Measurements from ENCODE around the gene MPRIP. TPM values are rescaled to one million over a fixed set of nuclear protein-coding genes. Genes with fewer than 3 reads are reported as not detected.
A peak's percentile ranks its signal among the peaks of the same experiment; 100 is the strongest.

MPRIP gene
- total and polyA plus RNA-seq, 10 donors, result 52.3 to 309 (median 131) TPM

DNA sequence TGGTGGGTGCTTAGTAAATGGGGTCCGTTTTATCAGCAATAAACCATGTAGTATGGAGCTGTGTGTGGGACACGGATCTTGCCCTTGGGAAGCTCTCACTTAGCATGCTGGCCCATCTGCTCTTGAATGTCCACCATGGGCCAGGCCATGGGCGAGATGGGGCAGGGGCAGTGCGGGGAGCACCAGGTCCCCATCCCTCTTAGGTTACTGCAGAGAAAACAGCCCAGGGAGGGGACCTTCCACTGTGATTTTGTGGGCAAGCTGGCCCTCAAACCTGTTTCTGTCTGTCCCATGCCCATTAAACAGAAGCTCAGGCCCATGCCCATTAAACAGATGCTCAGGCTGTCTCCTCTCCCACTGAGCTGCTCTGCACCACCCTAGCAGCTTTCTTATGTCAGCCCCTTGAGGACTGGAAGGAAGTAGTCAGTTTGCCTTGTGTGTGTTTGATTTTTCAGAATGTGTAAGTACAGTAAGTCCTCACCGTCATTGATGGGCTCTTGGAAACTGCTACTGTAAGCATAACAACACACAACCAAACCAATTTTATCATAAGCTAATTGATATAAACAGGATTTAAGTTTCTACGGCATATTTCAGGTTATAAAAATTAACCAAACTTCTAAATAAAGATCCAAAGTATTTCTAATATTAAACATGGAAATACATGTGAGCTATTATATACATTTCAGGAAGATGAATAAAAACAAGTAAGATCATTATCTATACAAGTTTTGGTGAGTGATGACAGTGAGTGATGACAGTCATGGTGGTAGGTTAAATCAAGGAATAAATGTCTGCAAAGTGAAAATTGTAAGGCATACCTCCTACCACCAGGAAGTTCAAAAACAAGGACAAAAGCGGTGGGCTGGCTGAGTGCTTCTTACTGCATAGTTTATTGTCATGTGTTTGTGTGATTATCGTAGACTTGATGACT lies 11.5 kb downstream of the MPRIP start:
- TF ChIP-seq, protein P1, sequence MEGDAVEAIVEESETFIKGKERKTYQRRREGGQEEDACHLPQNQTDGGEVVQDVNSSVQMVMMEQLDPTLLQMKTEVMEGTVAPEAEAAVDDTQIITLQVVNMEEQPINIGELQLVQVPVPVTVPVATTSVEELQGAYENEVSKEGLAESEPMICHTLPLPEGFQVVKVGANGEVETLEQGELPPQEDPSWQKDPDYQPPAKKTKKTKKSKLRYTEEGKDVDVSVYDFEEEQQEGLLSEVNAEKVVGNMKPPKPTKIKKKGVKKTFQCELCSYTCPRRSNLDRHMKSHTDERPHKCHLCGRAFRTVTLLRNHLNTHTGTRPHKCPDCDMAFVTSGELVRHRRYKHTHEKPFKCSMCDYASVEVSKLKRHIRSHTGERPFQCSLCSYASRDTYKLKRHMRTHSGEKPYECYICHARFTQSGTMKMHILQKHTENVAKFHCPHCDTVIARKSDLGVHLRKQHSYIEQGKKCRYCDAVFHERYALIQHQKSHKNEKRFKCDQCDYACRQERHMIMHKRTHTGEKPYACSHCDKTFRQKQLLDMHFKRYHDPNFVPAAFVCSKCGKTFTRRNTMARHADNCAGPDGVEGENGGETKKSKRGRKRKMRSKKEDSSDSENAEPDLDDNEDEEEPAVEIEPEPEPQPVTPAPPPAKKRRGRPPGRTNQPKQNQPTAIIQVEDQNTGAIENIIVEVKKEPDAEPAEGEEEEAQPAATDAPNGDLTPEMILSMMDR (IDR thresholded peaks at IDR 0.05 in 8 of 11, conservative IDR thresholded peaks at IDR 0.05 in 3 of 11), result no peak
- TF ChIP-seq POLR2A (IDR thresholded peaks at IDR 0.05) (no peak), POLR2AphosphoS5 (IDR thresholded peaks at IDR 0.05) (no peak)
- WGBS, 5 donors, result 76 to 87% (median 81%) methylated on average over 6 to 8 of the region's 8 CpGs
- intact Hi-C loops (cut with DNase I; ENCODE audit: low total_unique reads), result loop anchor here (10.0 kb wide), 1 partner anchor 51 kb away; no protein-coding TSS in a partner anchor
- Histone ChIP-seq H3K4me3 (no peak overlapping the region), H3K9me3 (no peaks in the 10 kb centered on the region), H3K27me3 (replicated peaks in 1 of 7) (no peaks in the 10 kb centered on the region), H3K4me1 (peaks cover 38 to 99% (median 77%) of the 10 kb centered on the region in 6 donors), H3K27ac (peak overlapping the region in 7 of 8 donors; percentile 58 to 72 (median 70)), H3K36me3 (peaks cover 0 to 27% (median 7%) of the 10 kb centered on the region in 6 donors)
- no peak for DNase-seq

DNA sequence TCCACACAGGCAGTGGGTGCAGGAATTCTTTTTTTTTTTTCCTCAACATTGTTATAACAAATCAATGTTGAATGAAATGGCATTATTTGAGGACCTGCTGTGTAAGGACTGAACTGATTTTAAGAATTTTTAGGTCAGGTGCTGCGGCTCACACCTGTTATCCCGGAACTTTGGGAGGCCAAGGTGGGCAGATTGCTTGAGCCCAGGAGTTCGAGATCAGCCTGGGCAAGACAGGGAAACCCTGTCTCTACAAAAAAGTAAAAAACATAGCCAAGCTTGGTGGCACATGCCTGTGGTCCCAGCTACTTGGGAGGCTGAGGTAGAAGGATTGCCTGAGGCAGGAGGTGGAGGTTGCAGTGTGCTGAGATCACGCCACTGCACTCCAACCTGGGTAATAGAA lies 12.4 kb downstream of the MPRIP start:
- TF ChIP-seq POLR2A (IDR thresholded peaks at IDR 0.05), result no peak
- TF ChIP-seq POLR2AphosphoS5 (IDR thresholded peaks at IDR 0.05), result no peak
- TF ChIP-seq, protein P1 (IDR thresholded peaks at IDR 0.05 in 8 of 11, conservative IDR thresholded peaks at IDR 0.05 in 3 of 11), result no peak
- WGBS, 5 donors, result 89 to 98% (median 96%) methylated on average over 4 of the region's 4 CpGs
- intact Hi-C loops (cut with DNase I; ENCODE audit: low total_unique reads), result loop anchor here (10.0 kb wide), 1 partner anchor 50 kb away; no protein-coding TSS in a partner anchor
- Histone ChIP-seq H3K4me3 (no peak overlapping the region), H3K9me3 (no peaks in the 10 kb centered on the region), H3K36me3 (peaks cover 0 to 36% (median 7%) of the 10 kb centered on the region in 6 donors), H3K27ac (peak overlapping the region in 3 of 8 donors; percentile 24 to 74 (median 66)), H3K4me1 (peaks cover 38 to 99% (median 76%) of the 10 kb centered on the region in 6 donors), H3K27me3 (replicated peaks in 1 of 7) (no peaks in the 10 kb centered on the region)
- no peak for DNase-seq

DNA sequence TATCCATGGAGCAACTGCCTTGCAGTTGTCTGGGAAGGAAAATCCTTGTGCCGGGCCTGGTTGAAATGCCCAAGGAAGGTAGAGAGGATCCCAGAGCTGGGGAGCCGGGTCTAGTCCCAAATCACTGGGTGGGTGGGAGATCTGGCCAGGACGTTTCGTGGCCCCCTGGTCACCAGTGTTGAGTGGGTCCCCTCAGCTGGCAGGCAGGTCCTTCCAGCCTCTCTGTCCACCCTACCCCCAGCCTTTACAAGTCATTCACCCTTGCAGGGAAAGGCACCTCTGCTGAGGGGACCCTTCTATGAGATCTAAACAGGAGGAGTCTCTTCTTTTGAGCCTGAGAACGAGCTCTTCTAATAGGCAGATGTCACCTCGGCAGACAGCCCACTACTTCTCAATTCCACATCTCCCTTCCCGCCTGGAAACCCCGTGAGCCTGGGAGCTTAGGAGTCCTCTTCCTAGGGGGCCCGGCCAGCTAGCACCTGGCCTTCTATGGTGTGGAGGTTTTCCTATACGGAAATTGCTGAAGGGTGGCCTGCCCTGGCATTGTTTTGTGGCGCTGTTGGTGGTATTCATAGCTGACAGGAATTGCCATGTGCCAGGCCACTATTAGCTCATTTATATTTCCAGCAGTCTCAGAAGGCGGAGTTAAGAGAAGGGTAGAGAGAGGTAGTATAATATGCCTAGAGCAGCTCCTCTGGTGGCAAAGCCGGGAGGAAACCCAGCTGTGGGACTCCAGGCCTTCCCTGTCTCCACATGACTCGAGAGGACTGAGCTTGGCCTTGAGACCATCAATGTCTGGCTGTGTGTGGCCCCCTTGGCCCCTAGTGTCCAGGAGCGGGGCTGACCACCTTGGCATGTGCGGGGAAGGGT lies 13.3 kb downstream of the MPRIP start:
- no peaks in the 10 kb centered on the region for H3K27me3 ChIP-seq (replicated peaks in 1 of 7)
- peak in 2 of 3 donors; percentile 21 to 43 for TF ChIP-seq POLR2AphosphoS5 (IDR thresholded peaks at IDR 0.05)
- TF ChIP-seq, protein P1 (IDR thresholded peaks at IDR 0.05 in 8 of 11, conservative IDR thresholded peaks at IDR 0.05 in 3 of 11), result peak in 2 of 11 experiments; percentile 14 to 21
- no peak for TF ChIP-seq POLR2A (IDR thresholded peaks at IDR 0.05)
- peaks cover 43 to 99% (median 75%) of the 10 kb centered on the region in 6 donors for H3K4me1 ChIP-seq
- DNase-seq, result peak; percentile 70
- H3K27ac ChIP-seq, result peak overlapping the region in 7 of 8 donors; percentile 24 to 74 (median 62)
- intact Hi-C loops (cut with DNase I; ENCODE audit: low total_unique reads), result loop anchor here (10.0 kb wide), 1 partner anchor 49 kb away; no protein-coding TSS in a partner anchor
- no peaks in the 10 kb centered on the region for H3K9me3 ChIP-seq
- WGBS, 5 donors, result 63 to 81% (median 76%) methylated on average over 16 of the region's 16 CpGs
- no peak overlapping the region for H3K4me3 ChIP-seq
- peaks cover 0 to 40% (median 7%) of the 10 kb centered on the region in 6 donors for H3K36me3 ChIP-seq
